ENCODE data around the gene CIRBP. TPM values are rescaled to one million over a fixed set of nuclear protein-coding genes. Genes with fewer than 3 reads are reported as not detected.

The CIRBP gene
- total and polyA plus RNA-seq, 9 of the 15 experiments (the other 6 are each of a cell fraction or from before 2014, with no cell fraction given): 20.5 to 327 (median 176) TPM

- TF ChIP-seq, protein P1, sequence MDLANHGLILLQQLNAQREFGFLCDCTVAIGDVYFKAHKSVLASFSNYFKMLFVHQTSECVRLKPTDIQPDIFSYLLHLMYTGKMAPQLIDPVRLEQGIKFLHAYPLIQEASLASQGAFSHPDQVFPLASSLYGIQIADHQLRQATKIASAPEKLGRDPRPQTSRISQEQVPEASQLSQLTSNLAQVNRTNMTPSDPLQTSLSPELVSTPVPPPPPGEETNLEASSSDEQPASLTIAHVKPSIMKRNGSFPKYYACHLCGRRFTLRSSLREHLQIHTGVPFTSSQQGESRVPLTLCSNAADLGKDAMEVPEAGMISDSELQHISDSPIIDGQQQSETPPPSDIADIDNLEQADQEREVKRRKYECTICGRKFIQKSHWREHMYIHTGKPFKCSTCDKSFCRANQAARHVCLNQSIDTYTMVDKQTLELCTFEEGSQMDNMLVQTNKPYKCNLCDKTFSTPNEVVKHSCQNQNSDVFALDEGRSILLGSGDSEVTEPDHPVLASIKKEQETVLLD (IDR thresholded peaks at IDR 0.05): peak; percentile 32; the same call in 1 of the 2 replicates
- no peak for TF ChIP-seq SLC30A9 (CRISPR knock-in tag; IDR thresholded peaks at IDR 0.05)
- no peak for TF ChIP-seq STAG1 (CRISPR knock-in tag; IDR thresholded peaks at IDR 0.05; ENCODE audit: borderline replicate concordance)
- no peak; the same call in 1 of the 2 replicates for TF ChIP-seq TARDBP (IDR thresholded peaks at IDR 0.05)
- TF ChIP-seq, protein P2, sequence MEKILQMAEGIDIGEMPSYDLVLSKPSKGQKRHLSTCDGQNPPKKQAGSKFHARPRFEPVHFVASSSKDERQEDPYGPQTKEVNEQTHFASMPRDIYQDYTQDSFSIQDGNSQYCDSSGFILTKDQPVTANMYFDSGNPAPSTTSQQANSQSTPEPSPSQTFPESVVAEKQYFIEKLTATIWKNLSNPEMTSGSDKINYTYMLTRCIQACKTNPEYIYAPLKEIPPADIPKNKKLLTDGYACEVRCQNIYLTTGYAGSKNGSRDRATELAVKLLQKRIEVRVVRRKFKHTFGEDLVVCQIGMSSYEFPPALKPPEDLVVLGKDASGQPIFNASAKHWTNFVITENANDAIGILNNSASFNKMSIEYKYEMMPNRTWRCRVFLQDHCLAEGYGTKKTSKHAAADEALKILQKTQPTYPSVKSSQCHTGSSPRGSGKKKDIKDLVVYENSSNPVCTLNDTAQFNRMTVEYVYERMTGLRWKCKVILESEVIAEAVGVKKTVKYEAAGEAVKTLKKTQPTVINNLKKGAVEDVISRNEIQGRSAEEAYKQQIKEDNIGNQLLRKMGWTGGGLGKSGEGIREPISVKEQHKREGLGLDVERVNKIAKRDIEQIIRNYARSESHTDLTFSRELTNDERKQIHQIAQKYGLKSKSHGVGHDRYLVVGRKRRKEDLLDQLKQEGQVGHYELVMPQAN (IDR thresholded peaks at IDR 0.05; ENCODE audit: borderline replicate concordance): 0 out of 2 replicates have a peak, but pooled peaks have one; percentile 62
- TF ChIP-seq CHD4 (IDR thresholded peaks at IDR 0.05; ENCODE audit: insufficient read depth, insufficient replicate concordance, low read depth, low read length, poor library complexity, severe bottlenecking): peak; percentile 98
- TF ChIP-seq FOXK2 (conservative IDR thresholded peaks at IDR 0.05 in 1 of 2, IDR thresholded peaks at IDR 0.05 in 1 of 2; ENCODE audit: low read depth in 2 of 2): no peak
- TF ChIP-seq MED1 (CRISPR knock-in tag; IDR thresholded peaks at IDR 0.05; ENCODE audit: borderline replicate concordance): no peak
- TF ChIP-seq, protein P3, sequence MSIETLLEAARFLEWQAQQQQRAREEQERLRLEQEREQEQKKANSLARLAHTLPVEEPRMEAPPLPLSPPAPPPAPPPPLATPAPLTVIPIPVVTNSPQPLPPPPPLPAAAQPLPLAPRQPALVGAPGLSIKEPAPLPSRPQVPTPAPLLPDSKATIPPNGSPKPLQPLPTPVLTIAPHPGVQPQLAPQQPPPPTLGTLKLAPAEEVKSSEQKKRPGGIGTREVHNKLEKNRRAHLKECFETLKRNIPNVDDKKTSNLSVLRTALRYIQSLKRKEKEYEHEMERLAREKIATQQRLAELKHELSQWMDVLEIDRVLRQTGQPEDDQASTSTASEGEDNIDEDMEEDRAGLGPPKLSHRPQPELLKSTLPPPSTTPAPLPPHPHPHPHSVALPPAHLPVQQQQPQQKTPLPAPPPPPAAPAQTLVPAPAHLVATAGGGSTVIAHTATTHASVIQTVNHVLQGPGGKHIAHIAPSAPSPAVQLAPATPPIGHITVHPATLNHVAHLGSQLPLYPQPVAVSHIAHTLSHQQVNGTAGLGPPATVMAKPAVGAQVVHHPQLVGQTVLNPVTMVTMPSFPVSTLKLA (conservative IDR thresholded peaks at IDR 0.05): 0 out of 4 replicates have a peak, but pooled peaks of 1 of the 2 experiments have one; percentile 6
- no peak for TF ChIP-seq SMARCE1 (IDR thresholded peaks at IDR 0.05)
- no peak for TF ChIP-seq ZFX (CRISPR knock-in tag; IDR thresholded peaks at IDR 0.05)
- TF ChIP-seq ZBTB40 (IDR thresholded peaks at IDR 0.05): no peak
- no peak for TF ChIP-seq ZBTB40 (CRISPR knock-in tag; IDR thresholded peaks at IDR 0.05)
- no peak for TF ChIP-seq ZNF282 (CRISPR knock-in tag; IDR thresholded peaks at IDR 0.05)
- TF ChIP-seq ARNT (IDR thresholded peaks at IDR 0.05): 0 out of 4 replicates have a peak, but pooled peaks of 1 of the 2 experiments have one; percentile 23
Measured at GRCh38 chr19:1247748-1248138, 21.4 kb upstream of the CIRBP start (continued).

Measured in K562 (cell line).